GM21528 (cell line): ENCODE measurements around the gene TP53TG3C.
"Not testable (repeated sequence)": the region's sequence is repeated elsewhere in the genome, so short reads cannot be mapped to it uniquely, and the experiment has no call there.

Experiments used
- ATAC-seq: cut with Tn5 transposase; IDR thresholded peaks from one replicate; pipeline ENCODE4 v1.9.1; 2021; ENCODE audit warnings: mild to moderate bottlenecking, moderate library complexity; ENCODE audit not compliant: unreplicated experiment, low FRiP score

The TP53TG3C gene, protein sequence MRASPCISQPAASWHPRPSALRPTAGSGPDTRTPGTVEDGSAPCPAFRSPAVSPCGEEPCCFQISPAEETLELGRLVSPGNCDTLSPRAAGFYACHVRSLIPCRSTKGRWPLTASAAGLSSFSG

DNA sequence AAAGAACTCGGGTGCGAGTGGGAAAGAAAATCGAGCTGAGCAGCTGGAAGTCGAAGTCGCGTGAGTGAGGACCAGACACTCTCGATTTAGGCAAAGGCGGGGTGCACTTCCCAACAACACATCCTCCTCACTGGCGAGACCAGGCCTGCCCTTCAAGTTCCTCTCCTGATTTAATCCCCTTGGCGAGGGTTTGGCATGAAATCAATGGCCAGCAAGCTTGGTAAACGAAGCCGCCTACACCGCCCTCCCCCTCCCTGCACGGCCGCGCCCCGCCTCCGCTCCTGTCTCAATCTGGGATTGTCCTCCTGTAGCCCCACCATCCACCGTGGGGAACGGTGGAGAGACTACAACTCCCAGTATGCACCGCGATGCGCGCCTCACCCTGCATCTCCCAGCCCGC lies at the start of gene TP53TG3C:
TSS of gene TP53TG3C (plus strand) at position 301 of the 400 bp plus-strand sequence. CDS start at position 369, 68 bp downstream.
- not testable (repeated sequence) for ATAC-seq
